Smooth muscle cell (in vitro differentiated cells): ENCODE measurements around the gene CENPV. TPM values are rescaled to one million over a fixed set of nuclear protein-coding genes. Genes with fewer than 3 reads are reported as not detected.
A peak's percentile ranks its signal among the peaks of the same experiment; 100 is the strongest.

Experiments used
- DNase-seq: peaks from one replicate; lab custom pipeline; 2025; ENCODE audit not compliant: unreplicated experiment; lab: John Stamatoyannopoulos, UW
- H2AFZ ChIP-seq: fragments of 200-600 bp; sonication (generic); 2 replicates; pipeline ENCODE4 v1.6.0; 2016; ENCODE audit warnings: antibody characterized with exemption, low read depth, mild to moderate bottlenecking
- H3F3A ChIP-seq: fragments of 200-600 bp; sonication (generic); 2 replicates; pipeline ENCODE4 v1.6.0; 2017; ENCODE audit warnings: antibody characterized with exemption, low read depth
- H3K27ac ChIP-seq: fragments of 200-600 bp; sonication (generic); 2 replicates; pipeline ENCODE4 v1.5.1; 2016; ENCODE audit warnings: low read depth, mild to moderate bottlenecking
- H3K27me3 ChIP-seq: fragments of 200-600 bp; sonication (generic); 2 replicates; pipeline ENCODE4 v1.6.1; 2016; ENCODE audit warnings: low read depth, mild to moderate bottlenecking
- H3K36me3 ChIP-seq: fragments of 200-600 bp; sonication (generic); 2 replicates; pipeline ENCODE4 v1.5.1; 2016; ENCODE audit warnings: low read depth
- H3K4me1 ChIP-seq: fragments of 200-600 bp; sonication (generic); 2 replicates; pipeline ENCODE4 v1.5.1; 2016; ENCODE audit warnings: low read depth
- H3K4me2 ChIP-seq: fragments of 200-600 bp; sonication (generic); 2 replicates; pipeline ENCODE4 v1.6.0; 2016; ENCODE audit warnings: mild to moderate bottlenecking
- H3K4me3 ChIP-seq: fragments of 200-600 bp; sonication (generic); 2 replicates; pipeline ENCODE4 v1.5.1; 2016; ENCODE audit warnings: mild to moderate bottlenecking
- H3K79me2 ChIP-seq: fragments of 200-600 bp; sonication (generic); 2 replicates; pipeline ENCODE4 v1.6.0; 2016; ENCODE audit warnings: low read depth, mild to moderate bottlenecking
- H3K9ac ChIP-seq: fragments of 200-600 bp; sonication (generic); 2 replicates; pipeline ENCODE4 v1.6.0; 2016; ENCODE audit warnings: low read depth
- H3K9me3 ChIP-seq: fragments of 200-600 bp; sonication (generic); replicated peaks from 2 replicates; pipeline ENCODE4 v1.5.1; 2016; ENCODE audit warnings: low read depth
- H4K20me1 ChIP-seq: fragments of 200-600 bp; sonication (generic); 2 replicates; pipeline ENCODE4 v1.6.0; 2016; ENCODE audit warnings: low read depth
- CTCF ChIP-seq: fragments of 200-600 bp; sonication (generic); IDR thresholded peaks from 2 replicates; pipeline ENCODE4 v1.5.1; 2017; ENCODE audit warnings: borderline replicate concordance, mild to moderate bottlenecking, antibody characterized with exemption; ENCODE audit not compliant: insufficient read depth, poor library complexity, severe bottlenecking
- WGBS: methylation state at CpG from one replicate; pipeline ENCODE4 v1.1.7; 2016; ENCODE audit warnings: low lambda C conversion rate; 5-methylcytosine and 5-hydroxymethylcytosine counted together
- polyA plus RNA-seq: library from polyadenylated mRNA; unstranded; fragments of >200 nt; fragmentation: Nextera tagmentation; extraction: Ambion mirVana; gene quantifications from 2 replicates; pipeline ENCODE4 v1.2.1, GENCODE V29; 2016
- total RNA-seq: library from RNA; depleted of rRNA; stranded (reverse); fragments of >200 nt; gene quantifications from 2 replicates; pipeline ENCODE4 v1.2.3, GENCODE V29; 2014

Gene CENPV
- total and polyA plus RNA-seq, 2 experiments from 2014 or later = 17.5 to 44.5 TPM

- no peak overlapping the region for H3K4me2 ChIP-seq
- peaks cover 8% of the 10 kb centered on the region for H3K4me1 ChIP-seq
- H3K4me3 ChIP-seq = no peak overlapping the region
- 82% methylated on average over 14 of the region's 14 CpGs for WGBS
- H3K27ac ChIP-seq = no peak overlapping the region
- H3K9ac ChIP-seq = no peak overlapping the region
- no peak overlapping the region for H2AFZ ChIP-seq
- H3K36me3 ChIP-seq = no peaks in the 10 kb centered on the region
- no peaks in the 10 kb centered on the region for H3K9me3 ChIP-seq
- H4K20me1 ChIP-seq = no peaks in the 10 kb centered on the region
- TF ChIP-seq CTCF = no peak
- peaks cover 13% of the 10 kb centered on the region for H3K79me2 ChIP-seq
- no peaks in the 10 kb centered on the region for H3K27me3 ChIP-seq
- no peaks in the 10 kb centered on the region for H3F3A ChIP-seq
- no peak for DNase-seq
These were observed 1.3 kb upstream of the CENPV start for GRCh38 chr17:16354585-16354984.

GRCh38 chr17:16352667-16353316, 477 bp downstream of the CENPV start:
- peaks cover 13% of the 10 kb centered on the region for H3K79me2 ChIP-seq
- no peaks in the 10 kb centered on the region for H3K9me3 ChIP-seq
- H3K9ac ChIP-seq = no peak overlapping the region
- H3K4me1 ChIP-seq = peaks cover 8% of the 10 kb centered on the region
- peak overlapping the region; percentile 95 for H3K4me2 ChIP-seq
- no peaks in the 10 kb centered on the region for H4K20me1 ChIP-seq
- H2AFZ ChIP-seq = peak overlapping the region; percentile 60
- no peaks in the 10 kb centered on the region for H3K27me3 ChIP-seq
- H3K4me3 ChIP-seq = peak overlapping the region; percentile 76
- no peak overlapping the region for H3K27ac ChIP-seq
- DNase-seq = no peak
- H3F3A ChIP-seq = no peaks in the 10 kb centered on the region
- TF ChIP-seq CTCF = no peak
- H3K36me3 ChIP-seq = no peaks in the 10 kb centered on the region
- 2% methylated on average over 69 of the region's 75 CpGs for WGBS

GRCh38 chr17:16352303-16352666, 984 bp downstream of the CENPV start:
- under 1% methylated on average over 25 of the region's 25 CpGs for WGBS

More at GRCh38 chr17:16352303-16352666, 984 bp downstream of the CENPV start:
- Histone ChIP-seq H2AFZ (peak overlapping the region; percentile 60), H3K27ac (no peak overlapping the region), H3K4me1 (peaks cover 8% of the 10 kb centered on the region), H4K20me1 (no peaks in the 10 kb centered on the region), H3F3A (no peaks in the 10 kb centered on the region), H3K36me3 (no peaks in the 10 kb centered on the region), H3K79me2 (peaks cover 13% of the 10 kb centered on the region), H3K4me2 (peak overlapping the region; percentile 95), H3K9me3 (no peaks in the 10 kb centered on the region), H3K27me3 (no peaks in the 10 kb centered on the region), H3K9ac (peak overlapping the region; percentile 6), H3K4me3 (peak overlapping the region; percentile 76)
- TF ChIP-seq CTCF = no peak
- DNase-seq = no peak
